Erythroblast (primary cell): ENCODE data around the gene ACADSB.

Source experiments
- GATA1 ChIP-seq: IDR thresholded peaks from 2 replicates; pipeline ENCODE4 v1.6.1; 2011; ENCODE audit warnings: low read depth, mild to moderate bottlenecking, control low read depth, low read length, moderate library complexity
- POLR2A ChIP-seq: IDR thresholded peaks from 2 replicates; pipeline ENCODE4 v1.6.1; 2011; ENCODE audit warnings: mild to moderate bottlenecking, low read length

GRCh38 chr10:123018531-123018930 lies 9.7 kb downstream of the ACADSB start:
- TF ChIP-seq POLR2A: no peak
- TF ChIP-seq GATA1: no peak
